Dedifferentiated amniotic fluid mesenchymal stem cell (primary cell): Measurements from ENCODE around the gene PSD4.

Source experiments
- DNase-seq: peaks from one replicate; pipeline ENCODE4 v3.0.0-alpha.2; 2016; ENCODE audit errors: extremely low spot score

The PSD4 gene

GRCh38 chr2:113207021-113207420 lies 33.2 kb downstream of the PSD4 start:
- DNase-seq = no peak

GRCh38 chr2:113208396-113208795 lies 34.6 kb downstream of the PSD4 start:
- DNase-seq = no peak

GRCh38 chr2:113209011-113209645 lies 35.4 kb downstream of the PSD4 start:
- peak; percentile 58 for DNase-seq

GRCh38 chr2:113209646-113210171 lies 35.9 kb downstream of the PSD4 start:
- DNase-seq = no peak

GRCh38 chr2:113211226-113212105 lies 37.7 kb downstream of the PSD4 start:
- DNase-seq = peak; percentile 76

GRCh38 chr2:113212245-113213060 lies 38.7 kb downstream of the PSD4 start:
- no peak for DNase-seq

GRCh38 chr2:113213061-113213930 lies 39.5 kb downstream of the PSD4 start:
- no peak for DNase-seq

- no peak for DNase-seq
These were observed 40.4 kb downstream of the PSD4 start for GRCh38 chr2:113214141-113214540.

GRCh38 chr2:113215056-113215455 lies 41.3 kb downstream of the PSD4 start:
- DNase-seq = no peak

- no peak for DNase-seq
These were observed 42.5 kb downstream of the PSD4 start for GRCh38 chr2:113216321-113216720.

- DNase-seq = no peak
These were observed 43.2 kb downstream of the PSD4 start for GRCh38 chr2:113216891-113217454.

- DNase-seq = no peak
These were observed 43.9 kb downstream of the PSD4 start for GRCh38 chr2:113217455-113218282.

GRCh38 chr2:113218283-113219091 lies 44.7 kb downstream of the PSD4 start:
- no peak for DNase-seq

- no peak for DNase-seq
These were observed 45.3 kb downstream of the PSD4 start for GRCh38 chr2:113219092-113219441.

- DNase-seq = no peak
These were observed 45.7 kb downstream of the PSD4 start for GRCh38 chr2:113219525-113219888.

GRCh38 chr2:113219889-113220641 lies 46.3 kb downstream of the PSD4 start:
- no peak for DNase-seq

- DNase-seq = no peak
These were observed 47.4 kb downstream of the PSD4 start for GRCh38 chr2:113220970-113221708.

- DNase-seq = no peak
These were observed 48.1 kb downstream of the PSD4 start for GRCh38 chr2:113221846-113222245.
